ENCODE data around the gene PGS1.

DNA sequence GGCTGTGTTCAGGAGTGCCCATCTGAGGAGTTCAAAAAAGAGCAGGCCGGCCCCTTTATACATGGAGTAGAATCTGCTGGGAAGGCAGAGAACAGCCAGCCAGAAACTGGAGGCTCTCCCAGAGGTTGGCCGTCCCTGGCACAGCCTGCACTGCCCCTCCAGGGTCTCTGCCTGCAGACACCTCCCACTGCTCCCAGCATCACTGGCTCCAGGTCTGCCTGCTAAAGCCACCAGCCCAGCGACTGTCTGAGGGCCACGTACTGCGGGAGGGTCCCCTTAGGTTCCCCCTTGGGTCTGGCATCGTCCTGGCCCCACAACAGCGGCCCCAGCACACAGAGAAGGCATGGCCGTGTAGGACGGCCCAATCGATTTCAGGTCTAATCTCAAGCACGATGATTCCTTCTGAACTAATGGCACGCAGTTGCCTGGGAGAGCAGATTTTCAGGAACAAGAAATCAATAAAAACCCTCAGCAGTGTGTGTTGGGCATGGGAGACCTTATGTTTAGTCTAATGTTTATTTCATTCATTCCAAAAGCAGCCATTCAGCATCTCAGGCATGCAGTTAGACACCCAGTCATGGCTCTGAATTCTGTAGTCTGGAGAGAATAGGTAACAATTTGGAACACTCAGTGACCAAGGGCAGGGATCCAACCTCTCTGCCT is 95.6 kb downstream of the PGS1 start:
- no peak for TF ChIP-seq EZH2 (IDR thresholded peaks at IDR 0.05)
- no peak for TF ChIP-seq POLR2AphosphoS5 (IDR thresholded peaks at IDR 0.05; ENCODE audit: borderline replicate concordance, low read depth, low read length)
- TF ChIP-seq FOXP2 (optimal IDR thresholded peaks at IDR 0.05; ENCODE audit: control extremely low read depth, extremely low read length, insufficient read depth): no peak
